Activated CD8-positive, alpha-beta T cell treated with anti-CD3 and anti-CD28 coated beads, Interleukin-2, amount 10 ng/mL, durations not matched to agents 7 days and 5 days (primary cell): ENCODE results near the gene CPA2. TPM values are rescaled to one million over a fixed set of nuclear protein-coding genes. Genes with fewer than 3 reads are reported as not detected.

Experiments used
- ATAC-seq: fragments of 150-1000 bp; cut with Tn5 transposase; one replicate; pipeline ENCODE4 v1.10.0; 2021; ENCODE audit warnings: moderate library complexity
- CTCF ChIA-PET: fragments of 350-600 bp; sonication (Branson Sonifier 250); formaldehyde crosslinking; loops from one replicate; lab custom pipeline; 2021; ENCODE audit warnings: antibody characterized with exemption; lab: Charles Lee
- POLR2A ChIA-PET: fragments of 350-600 bp; sonication (Branson Sonifier 250); formaldehyde crosslinking; loops from one replicate; lab custom pipeline; 2021; ENCODE audit warnings: antibody characterized with exemption; lab: Charles Lee
- DNase-seq: peaks from one replicate; pipeline ENCODE4 v3.0.0-alpha.2; 2020
- H3K27ac Mint-ChIP-seq: one replicate; pipeline ENCODE4 v1.8.0; 2021; ENCODE audit warnings: mild to moderate bottlenecking, mixed read lengths
- H3K27me3 Mint-ChIP-seq: one replicate; pipeline ENCODE4 v1.8.0; 2021; ENCODE audit warnings: low read depth, mixed read lengths
- H3K36me3 Mint-ChIP-seq: one replicate; pipeline ENCODE4 v1.8.0; 2021; ENCODE audit warnings: low read depth, mixed read lengths
- H3K4me1 Mint-ChIP-seq: one replicate; pipeline ENCODE4 v1.8.0; 2021; ENCODE audit warnings: low read depth, mixed read lengths
- H3K4me3 Mint-ChIP-seq: one replicate; pipeline ENCODE4 v1.8.0; 2021; ENCODE audit warnings: mild to moderate bottlenecking, mixed read lengths
- H3K9me3 Mint-ChIP-seq: one replicate; pipeline ENCODE4 v1.8.0; 2022; ENCODE audit warnings: mixed read lengths; ENCODE audit not compliant: insufficient read depth
- total RNA-seq, 2 experiments: library from RNA; stranded (reverse); gene quantifications; one replicate each; pipeline ENCODE4 v1.2.3, GENCODE V29; 2021

CPA2 gene
- total RNA-seq, 2 experiments from 2014 or later, result not detected

- ATAC-seq, result no peak
- Mint-ChIP-seq H3K27me3 (no peaks in the 10 kb centered on the region), H3K27ac (no peak overlapping the region), H3K36me3 (no peaks in the 10 kb centered on the region), H3K4me1 (no peaks in the 10 kb centered on the region), H3K9me3 (no peaks in the 10 kb centered on the region), H3K4me3 (no peak overlapping the region)
- DNase-seq, result no peak
- ChIA-PET POLR2A (no interaction called here), CTCF (no interaction called here)
Observed at GRCh38 chr7:130288829-130289228, 22.2 kb downstream of the CPA2 start.

GRCh38 chr7:130289478-130289877, 22.8 kb downstream of the CPA2 start:
- H3K4me3 Mint-ChIP-seq, result no peak overlapping the region
- H3K27ac Mint-ChIP-seq, result no peak overlapping the region
- H3K27me3 Mint-ChIP-seq, result no peaks in the 10 kb centered on the region
- H3K36me3 Mint-ChIP-seq, result no peaks in the 10 kb centered on the region
- ChIA-PET CTCF (no interaction called here), POLR2A (no interaction called here)
- no peaks in the 10 kb centered on the region for H3K9me3 Mint-ChIP-seq
- DNase-seq (no peak), ATAC-seq (no peak)
- no peaks in the 10 kb centered on the region for H3K4me1 Mint-ChIP-seq

GRCh38 chr7:130290745-130291144, 24.1 kb downstream of the CPA2 start:
- H3K9me3 Mint-ChIP-seq, result no peaks in the 10 kb centered on the region
- no peak for ATAC-seq

GRCh38 chr7:130292682-130293257, 26.1 kb downstream of the CPA2 start, which contains the start of gene CPA4:
Gene CPA4, plus strand, starts transcription at chr7:130293161. Its CDS starts 20 bp downstream, at chr7:130293181.
- Mint-ChIP-seq H3K27me3 (no peaks in the 10 kb centered on the region), H3K4me3 (no peak within 1 kb of the TSS), H3K27ac (no peak within 1 kb of the TSS), H3K4me1 (no peaks in the 10 kb centered on the region), H3K36me3 (no peaks in the 10 kb centered on the region), H3K9me3 (no peaks in the 10 kb centered on the region)
- ChIA-PET POLR2A (no interaction called here), CTCF (no interaction called here)
- DNase-seq (no peak), ATAC-seq (no peak)

More at GRCh38 chr7:130290745-130291144, 24.1 kb downstream of the CPA2 start:
- no peaks in the 10 kb centered on the region for H3K36me3 Mint-ChIP-seq
- H3K27ac Mint-ChIP-seq, result no peak overlapping the region
- no peaks in the 10 kb centered on the region for H3K4me1 Mint-ChIP-seq
- H3K27me3 Mint-ChIP-seq, result no peaks in the 10 kb centered on the region
- POLR2A ChIA-PET, result no interaction called here
- CTCF ChIA-PET, result no interaction called here
- H3K4me3 Mint-ChIP-seq, result no peak overlapping the region
- no peak for DNase-seq

GRCh38 chr7:130293521-130293920, 26.9 kb downstream of the CPA2 start:
- Mint-ChIP-seq H3K4me3 (no peak overlapping the region), H3K4me1 (no peaks in the 10 kb centered on the region), H3K27ac (no peak overlapping the region), H3K9me3 (no peaks in the 10 kb centered on the region), H3K27me3 (no peaks in the 10 kb centered on the region), H3K36me3 (no peaks in the 10 kb centered on the region)
- CTCF ChIA-PET, result interaction anchor here (1.3 kb wide), 1 partner anchor 50 kb away, joined by 5 read pairs; no protein-coding TSS in a partner anchor
- DNase-seq, result no peak
- POLR2A ChIA-PET, result no interaction called here
- ATAC-seq, result no peak

GRCh38 chr7:130294314-130294713, 27.7 kb downstream of the CPA2 start:
- CTCF ChIA-PET, result interaction anchor here (1.3 kb wide), 1 partner anchor 51 kb away, joined by 5 read pairs; no protein-coding TSS in a partner anchor
- DNase-seq, result no peak
- POLR2A ChIA-PET, result no interaction called here
- H3K4me3 Mint-ChIP-seq, result no peak overlapping the region
- H3K9me3 Mint-ChIP-seq, result no peaks in the 10 kb centered on the region
- no peaks in the 10 kb centered on the region for H3K36me3 Mint-ChIP-seq
- no peaks in the 10 kb centered on the region for H3K4me1 Mint-ChIP-seq
- H3K27ac Mint-ChIP-seq, result no peak overlapping the region
- ATAC-seq, result no peak
- no peaks in the 10 kb centered on the region for H3K27me3 Mint-ChIP-seq

- H3K4me3 Mint-ChIP-seq, result no peak overlapping the region
- no peaks in the 10 kb centered on the region for H3K9me3 Mint-ChIP-seq
- peaks cover 3% of the 10 kb centered on the region for H3K27me3 Mint-ChIP-seq
- no peak overlapping the region for H3K27ac Mint-ChIP-seq
- no peaks in the 10 kb centered on the region for H3K36me3 Mint-ChIP-seq
- ChIA-PET POLR2A (no interaction called here), CTCF (interaction anchor here (1.1 kb wide), 1 partner anchor 462 kb away, joined by 3 read pairs; no protein-coding TSS in a partner anchor)
- H3K4me1 Mint-ChIP-seq, result no peaks in the 10 kb centered on the region
- DNase-seq (no peak), ATAC-seq (no peak)
Observed at GRCh38 chr7:130296221-130296951, 29.7 kb downstream of the CPA2 start.

- no peaks in the 10 kb centered on the region for H3K4me1 Mint-ChIP-seq
- no peak overlapping the region for H3K27ac Mint-ChIP-seq
- ATAC-seq (no peak), DNase-seq (no peak)
- ChIA-PET CTCF (no interaction called here), POLR2A (no interaction called here)
- H3K27me3 Mint-ChIP-seq, result peaks cover 4% of the 10 kb centered on the region
- H3K9me3 Mint-ChIP-seq, result no peaks in the 10 kb centered on the region
- H3K4me3 Mint-ChIP-seq, result no peak overlapping the region
- H3K36me3 Mint-ChIP-seq, result no peaks in the 10 kb centered on the region
Observed at GRCh38 chr7:130297628-130298543, 31.2 kb downstream of the CPA2 start.

- ChIA-PET POLR2A (no interaction called here), CTCF (no interaction called here)
- H3K9me3 Mint-ChIP-seq, result no peaks in the 10 kb centered on the region
- H3K27me3 Mint-ChIP-seq, result peaks cover 4% of the 10 kb centered on the region
- peaks cover 5% of the 10 kb centered on the region for H3K4me1 Mint-ChIP-seq
- H3K27ac Mint-ChIP-seq, result no peak overlapping the region
- no peak overlapping the region for H3K4me3 Mint-ChIP-seq
- H3K36me3 Mint-ChIP-seq, result no peaks in the 10 kb centered on the region
- DNase-seq (no peak), ATAC-seq (no peak)
Observed at GRCh38 chr7:130298544-130299326, 32.1 kb downstream of the CPA2 start.

- DNase-seq (no peak), ATAC-seq (no peak)
- ChIA-PET POLR2A (no interaction called here), CTCF (no interaction called here)
- H3K27ac Mint-ChIP-seq, result no peak overlapping the region
- H3K4me3 Mint-ChIP-seq, result no peak overlapping the region
- H3K4me1 Mint-ChIP-seq, result peaks cover 5% of the 10 kb centered on the region
- H3K36me3 Mint-ChIP-seq, result no peaks in the 10 kb centered on the region
- peaks cover 7% of the 10 kb centered on the region for H3K27me3 Mint-ChIP-seq
- H3K9me3 Mint-ChIP-seq, result no peaks in the 10 kb centered on the region
Observed at GRCh38 chr7:130299866-130300265, 33.2 kb downstream of the CPA2 start.

GRCh38 chr7:130301501-130302020, 34.9 kb downstream of the CPA2 start:
- no peak for ATAC-seq
- Mint-ChIP-seq H3K9me3 (no peaks in the 10 kb centered on the region), H3K27ac (no peak overlapping the region), H3K4me3 (no peak overlapping the region), H3K27me3 (peaks cover 7% of the 10 kb centered on the region), H3K4me1 (peaks cover 5% of the 10 kb centered on the region), H3K36me3 (no peaks in the 10 kb centered on the region)
- ChIA-PET POLR2A (no interaction called here), CTCF (no interaction called here)
- DNase-seq, result no peak
